ENCODE results near the gene FEZ2. TPM values are rescaled to one million over a fixed set of nuclear protein-coding genes. Genes with fewer than 3 reads are reported as not detected.

FEZ2 gene
- total RNA-seq, 4 donors from 2014 or later, result 27.9 to 66.6 (median 39.7) TPM

DNA sequence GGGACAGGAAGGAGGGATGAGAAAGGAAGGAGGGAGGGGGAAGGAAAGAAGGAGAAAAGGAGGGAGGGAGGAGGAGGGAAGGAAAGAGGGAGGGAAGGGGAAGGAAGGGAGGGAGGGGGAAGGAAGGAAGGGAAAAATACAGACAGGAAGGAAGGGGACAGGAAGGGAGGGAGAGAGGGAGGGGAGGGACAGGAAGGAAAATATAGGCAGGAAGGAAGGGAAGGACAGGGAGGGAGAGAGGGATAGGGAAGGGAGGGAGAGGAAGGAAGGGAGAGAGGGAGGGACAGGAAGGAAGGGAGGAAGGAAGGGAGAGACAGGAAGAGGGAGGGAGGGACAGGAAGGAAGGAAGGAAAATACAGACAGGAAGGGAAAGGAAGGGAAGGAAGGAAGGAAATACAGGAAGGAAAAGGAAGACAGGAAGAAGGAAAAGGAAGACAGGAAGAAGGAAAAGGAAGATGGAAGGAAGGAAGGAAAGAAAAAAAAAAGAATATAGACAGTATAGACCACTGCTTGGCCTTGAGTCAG lies 63.6 kb downstream of the FEZ2 start:
- H3K27me3 ChIP-seq, result no peaks in the 10 kb centered on the region
- H3K27ac ChIP-seq, result no peak overlapping the region
- no peaks in the 10 kb centered on the region for H3K9me3 ChIP-seq
- intact Hi-C loops (cut with DNase I; ENCODE audit: low total_unique reads), result no loop called here
- TF ChIP-seq, protein P1, sequence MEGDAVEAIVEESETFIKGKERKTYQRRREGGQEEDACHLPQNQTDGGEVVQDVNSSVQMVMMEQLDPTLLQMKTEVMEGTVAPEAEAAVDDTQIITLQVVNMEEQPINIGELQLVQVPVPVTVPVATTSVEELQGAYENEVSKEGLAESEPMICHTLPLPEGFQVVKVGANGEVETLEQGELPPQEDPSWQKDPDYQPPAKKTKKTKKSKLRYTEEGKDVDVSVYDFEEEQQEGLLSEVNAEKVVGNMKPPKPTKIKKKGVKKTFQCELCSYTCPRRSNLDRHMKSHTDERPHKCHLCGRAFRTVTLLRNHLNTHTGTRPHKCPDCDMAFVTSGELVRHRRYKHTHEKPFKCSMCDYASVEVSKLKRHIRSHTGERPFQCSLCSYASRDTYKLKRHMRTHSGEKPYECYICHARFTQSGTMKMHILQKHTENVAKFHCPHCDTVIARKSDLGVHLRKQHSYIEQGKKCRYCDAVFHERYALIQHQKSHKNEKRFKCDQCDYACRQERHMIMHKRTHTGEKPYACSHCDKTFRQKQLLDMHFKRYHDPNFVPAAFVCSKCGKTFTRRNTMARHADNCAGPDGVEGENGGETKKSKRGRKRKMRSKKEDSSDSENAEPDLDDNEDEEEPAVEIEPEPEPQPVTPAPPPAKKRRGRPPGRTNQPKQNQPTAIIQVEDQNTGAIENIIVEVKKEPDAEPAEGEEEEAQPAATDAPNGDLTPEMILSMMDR (IDR thresholded peaks at IDR 0.05), result no peak
- TF ChIP-seq POLR2A (IDR thresholded peaks at IDR 0.05), result no peak
- no peaks in the 10 kb centered on the region for H3K36me3 ChIP-seq
- no peak overlapping the region for H3K4me3 ChIP-seq
- no peak for DNase-seq
- no peaks in the 10 kb centered on the region for H3K4me1 ChIP-seq

DNA sequence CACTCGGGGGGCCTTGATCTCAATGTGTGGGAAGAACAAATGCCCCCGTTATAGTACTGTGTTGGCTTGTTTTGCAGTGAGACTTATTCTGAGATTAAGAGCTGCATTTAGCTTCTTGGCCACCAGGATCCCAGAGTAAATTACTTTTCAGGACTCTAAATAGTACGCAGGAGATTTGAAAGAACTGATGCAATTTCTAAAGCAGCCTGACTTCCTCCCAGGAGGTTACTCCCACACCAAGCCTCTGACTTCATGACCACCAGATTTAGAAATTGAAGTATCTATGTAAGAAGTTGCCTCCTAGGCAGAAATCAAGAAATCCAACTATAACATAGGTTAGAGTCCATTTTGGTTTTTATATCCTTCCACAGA lies 67.0 kb downstream of the FEZ2 start:
- no peaks in the 10 kb centered on the region for H3K27me3 ChIP-seq
- intact Hi-C loops (cut with DNase I; ENCODE audit: low total_unique reads), result no loop called here
- no peak overlapping the region for H3K4me3 ChIP-seq
- H3K27ac ChIP-seq, result peak overlapping the region in 1 of 2 donors; percentile 31
- no peaks in the 10 kb centered on the region for H3K36me3 ChIP-seq
- no peak for DNase-seq
- H3K4me1 ChIP-seq, result no peaks in the 10 kb centered on the region
- TF ChIP-seq, protein P1 (IDR thresholded peaks at IDR 0.05), result no peak
- no peak for TF ChIP-seq POLR2A (IDR thresholded peaks at IDR 0.05)
- H3K9me3 ChIP-seq, result no peaks in the 10 kb centered on the region

- Histone ChIP-seq H3K9me3 (no peaks in the 10 kb centered on the region), H3K4me1 (no peaks in the 10 kb centered on the region), H3K36me3 (no peaks in the 10 kb centered on the region), H3K27ac (peak overlapping the region in 1 of 2 donors; percentile 31), H3K27me3 (no peaks in the 10 kb centered on the region), H3K4me3 (no peak overlapping the region)
- intact Hi-C loops (cut with DNase I; ENCODE audit: low total_unique reads), result no loop called here
- no peak for DNase-seq
- TF ChIP-seq, protein P1 (IDR thresholded peaks at IDR 0.05), result no peak
- no peak for TF ChIP-seq POLR2A (IDR thresholded peaks at IDR 0.05)
These were observed 67.6 kb downstream of the FEZ2 start for GRCh38 chr2:36530178-36530982.

DNA sequence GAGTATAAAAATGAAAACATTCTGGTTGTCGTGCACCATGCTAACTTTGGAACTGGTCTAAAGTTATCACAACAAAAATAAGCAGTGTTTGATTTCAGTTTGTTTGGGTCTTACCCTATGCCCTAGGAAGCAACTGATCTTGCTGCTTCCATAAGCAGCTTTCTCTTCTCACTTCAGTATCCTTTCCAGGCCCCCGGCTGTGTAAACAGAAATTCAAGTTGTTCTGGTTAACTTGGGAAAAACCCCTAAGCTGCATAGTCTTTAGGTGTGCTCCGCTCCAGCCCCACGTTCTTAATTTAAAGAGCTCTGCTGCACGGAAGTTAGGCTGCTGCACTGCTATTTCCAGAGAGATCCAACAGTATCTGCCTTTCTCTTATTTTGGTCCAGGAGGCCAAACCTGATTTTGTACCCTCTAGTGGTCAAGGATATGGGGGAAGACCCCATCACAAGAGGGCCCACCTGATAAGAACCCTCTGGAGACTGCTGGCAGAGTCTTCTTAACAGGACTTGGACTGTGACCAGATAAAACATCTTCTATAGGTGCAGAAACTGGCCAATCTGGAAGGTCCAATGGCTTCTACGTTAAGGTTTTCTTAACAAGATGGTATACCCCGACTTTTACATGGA lies 69.1 kb downstream of the FEZ2 start:
- no peaks in the 10 kb centered on the region for H3K27me3 ChIP-seq
- DNase-seq, result no peak
- H3K36me3 ChIP-seq, result no peaks in the 10 kb centered on the region
- H3K4me1 ChIP-seq, result no peaks in the 10 kb centered on the region
- no peaks in the 10 kb centered on the region for H3K9me3 ChIP-seq
- H3K4me3 ChIP-seq, result no peak overlapping the region
- no peak overlapping the region for H3K27ac ChIP-seq
- intact Hi-C loops (cut with DNase I; ENCODE audit: low total_unique reads), result no loop called here
- TF ChIP-seq, protein P1 (IDR thresholded peaks at IDR 0.05), result no peak
- no peak for TF ChIP-seq POLR2A (IDR thresholded peaks at IDR 0.05)

DNA sequence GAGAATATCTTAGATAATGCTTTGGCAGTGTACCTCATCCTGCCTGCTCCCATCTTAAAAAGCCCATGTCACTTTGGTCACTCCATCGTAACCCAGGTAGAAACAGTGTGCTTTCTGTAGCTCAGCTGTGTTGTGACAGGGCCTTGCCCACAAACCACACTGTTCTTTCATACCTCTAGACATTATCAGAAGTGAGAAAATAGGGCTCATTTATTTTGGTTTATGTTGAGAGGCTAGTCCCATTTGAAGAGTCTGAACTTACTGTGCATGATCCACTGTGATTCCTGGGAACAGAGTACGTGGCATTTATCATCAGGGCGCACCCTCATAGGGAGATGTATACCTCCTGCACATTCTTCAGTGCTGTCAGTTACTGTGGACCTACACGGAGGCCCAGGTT lies 69.7 kb downstream of the FEZ2 start:
- no peaks in the 10 kb centered on the region for H3K36me3 ChIP-seq
- DNase-seq, result no peak
- no peaks in the 10 kb centered on the region for H3K27me3 ChIP-seq
- no peak overlapping the region for H3K27ac ChIP-seq
- H3K9me3 ChIP-seq, result no peaks in the 10 kb centered on the region
- no peaks in the 10 kb centered on the region for H3K4me1 ChIP-seq
- intact Hi-C loops (cut with DNase I; ENCODE audit: low total_unique reads), result no loop called here
- TF ChIP-seq, protein P1 (IDR thresholded peaks at IDR 0.05), result no peak
- TF ChIP-seq POLR2A (IDR thresholded peaks at IDR 0.05), result no peak
- H3K4me3 ChIP-seq, result no peak overlapping the region
